ENCODE results near the gene CYBB.
A peak's percentile ranks its signal among the peaks of the same experiment; 100 is the strongest.

Gene CYBB

GRCh38 chrX:37844622-37845021 lies 64.8 kb downstream of the CYBB start:
- DNase-seq (ENCODE audit: low spot score): no peak

GRCh38 chrX:37846141-37846540 lies 66.3 kb downstream of the CYBB start:
- no peak for DNase-seq (ENCODE audit: low spot score)

GRCh38 chrX:37846558-37846933 lies 66.7 kb downstream of the CYBB start:
- DNase-seq (ENCODE audit: low spot score): no peak

- DNase-seq (ENCODE audit: low spot score): peak; percentile 79
These were observed 67.3 kb downstream of the CYBB start, which contains the start of gene DYNLT3 for GRCh38 chrX:37846934-37847732. TSS of gene DYNLT3 (minus strand) at chrX:37847571. CDS start at chrX:37847510, 61 bp downstream.

- DNase-seq (ENCODE audit: low spot score): no peak
These were observed 67.9 kb downstream of the CYBB start for GRCh38 chrX:37847733-37848197.

- no peak for DNase-seq (ENCODE audit: low spot score)
These were observed 74.3 kb downstream of the CYBB start for GRCh38 chrX:37854148-37854547.

GRCh38 chrX:37854748-37855147 lies 74.9 kb downstream of the CYBB start:
- no peak for DNase-seq (ENCODE audit: low spot score)

GRCh38 chrX:37860721-37861120 lies 80.9 kb downstream of the CYBB start:
- no peak for DNase-seq (ENCODE audit: low spot score)

- DNase-seq (ENCODE audit: low spot score): no peak
These were observed 83.0 kb downstream of the CYBB start for GRCh38 chrX:37862851-37863250.

Measured in AG08396 (cell line).